ENCODE data around the gene DGCR2.

The DGCR2 gene

DNA sequence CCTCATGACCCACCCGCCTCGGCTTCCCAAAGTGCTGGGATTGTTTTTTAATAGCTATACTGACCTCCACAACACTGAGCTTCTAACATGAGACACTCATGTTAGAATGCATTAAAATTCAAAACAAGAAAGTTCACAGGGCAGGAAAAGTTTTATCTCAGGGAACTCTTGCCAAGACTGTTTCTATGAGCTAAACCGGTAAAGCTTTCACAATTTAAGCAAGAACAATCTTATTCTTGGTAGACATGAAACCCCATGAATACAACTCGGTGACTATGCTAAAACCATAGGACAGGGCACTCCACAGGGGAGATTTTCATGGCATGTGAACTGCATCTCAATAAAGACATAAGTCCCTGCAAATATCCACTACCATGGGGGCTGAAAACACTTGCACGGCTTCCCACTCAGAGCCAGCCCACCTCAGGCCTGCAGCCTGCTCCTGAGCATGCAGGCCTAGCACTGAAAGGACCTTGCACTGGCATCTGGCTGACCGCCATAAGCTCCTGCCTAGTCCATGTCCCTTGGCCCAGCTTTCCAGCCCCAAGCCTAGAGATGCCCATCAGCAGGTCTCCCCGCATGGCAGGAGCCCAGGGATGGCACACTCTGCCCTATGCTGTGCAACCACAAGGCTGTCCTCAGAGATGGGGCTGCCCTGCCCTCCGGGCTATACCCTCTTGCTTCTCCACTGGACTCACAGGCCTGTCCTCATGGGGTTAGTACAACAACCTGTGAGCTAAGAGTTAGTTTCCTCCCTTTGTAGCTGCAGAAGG lies 58.4 kb downstream of the DGCR2 start:
- no peaks in the 10 kb centered on the region for H3K9me3 ChIP-seq (ENCODE audit: control insufficient read depth, insufficient read depth, low read length)
- no peak overlapping the region for H3K9ac ChIP-seq (ENCODE audit: low read depth, low read length)
- H3K4me1 ChIP-seq (ENCODE audit: insufficient read depth, low read length): no peaks in the 10 kb centered on the region
- H3K36me3 ChIP-seq (ENCODE audit: insufficient read depth, low read length): no peaks in the 10 kb centered on the region; the same call in 1 of the 2 replicates

- H3K4me1 ChIP-seq (ENCODE audit: insufficient read depth, low read length): no peaks in the 10 kb centered on the region
- H3K36me3 ChIP-seq (ENCODE audit: insufficient read depth, low read length): no peaks in the 10 kb centered on the region; the same call in 1 of the 2 replicates
- H3K9ac ChIP-seq (ENCODE audit: low read depth, low read length): no peak overlapping the region
- no peaks in the 10 kb centered on the region for H3K9me3 ChIP-seq (ENCODE audit: control insufficient read depth, insufficient read depth, low read length)
Measured at GRCh38 chr22:19062943-19063308, 59.3 kb downstream of the DGCR2 start.

DNA sequence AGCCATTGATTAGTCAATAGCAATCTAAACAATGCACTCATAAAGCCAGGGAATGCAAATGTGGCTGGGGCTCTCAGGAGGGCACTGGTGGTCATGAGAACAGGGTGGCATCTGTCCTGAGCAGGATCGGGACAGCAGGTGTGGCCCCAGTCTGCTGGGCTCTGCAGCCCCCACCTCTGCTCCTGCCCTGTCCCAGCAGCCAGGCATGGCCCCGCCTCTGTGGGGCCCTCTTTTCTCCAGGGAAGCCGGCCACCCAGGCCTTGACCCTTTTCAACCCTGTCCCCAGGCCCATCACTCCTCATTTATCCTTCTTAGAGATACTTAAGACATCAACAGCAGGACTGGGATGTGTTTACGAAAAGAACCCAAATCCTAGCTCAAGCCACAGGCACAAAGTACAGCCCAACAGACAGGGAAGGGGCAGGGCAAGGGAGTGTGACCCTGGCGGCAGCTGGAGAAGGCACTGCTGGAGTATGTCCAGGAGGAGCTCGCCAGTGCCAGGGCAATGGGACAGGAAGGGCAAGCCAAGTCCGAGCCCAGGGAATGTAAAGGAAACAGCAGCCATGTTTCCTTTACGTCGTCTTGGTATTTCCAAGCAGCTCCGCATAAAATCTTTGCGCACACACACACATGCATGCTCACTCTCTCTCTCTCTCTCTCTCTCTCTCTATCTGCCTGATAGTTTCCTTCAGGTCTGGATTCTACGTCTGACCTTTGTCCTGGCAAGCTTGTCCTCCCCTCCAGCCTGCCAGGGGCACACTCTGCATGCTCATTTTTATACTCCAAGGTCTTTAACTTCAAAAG lies 59.9 kb downstream of the DGCR2 start:
- Histone ChIP-seq H3K4me1 (ENCODE audit: insufficient read depth, low read length) (no peaks in the 10 kb centered on the region), H3K9ac (ENCODE audit: low read depth, low read length) (no peak overlapping the region), H3K9me3 (ENCODE audit: control insufficient read depth, insufficient read depth, low read length) (no peaks in the 10 kb centered on the region), H3K36me3 (ENCODE audit: insufficient read depth, low read length) (no peaks in the 10 kb centered on the region; the same call in 1 of the 2 replicates)

DNA sequence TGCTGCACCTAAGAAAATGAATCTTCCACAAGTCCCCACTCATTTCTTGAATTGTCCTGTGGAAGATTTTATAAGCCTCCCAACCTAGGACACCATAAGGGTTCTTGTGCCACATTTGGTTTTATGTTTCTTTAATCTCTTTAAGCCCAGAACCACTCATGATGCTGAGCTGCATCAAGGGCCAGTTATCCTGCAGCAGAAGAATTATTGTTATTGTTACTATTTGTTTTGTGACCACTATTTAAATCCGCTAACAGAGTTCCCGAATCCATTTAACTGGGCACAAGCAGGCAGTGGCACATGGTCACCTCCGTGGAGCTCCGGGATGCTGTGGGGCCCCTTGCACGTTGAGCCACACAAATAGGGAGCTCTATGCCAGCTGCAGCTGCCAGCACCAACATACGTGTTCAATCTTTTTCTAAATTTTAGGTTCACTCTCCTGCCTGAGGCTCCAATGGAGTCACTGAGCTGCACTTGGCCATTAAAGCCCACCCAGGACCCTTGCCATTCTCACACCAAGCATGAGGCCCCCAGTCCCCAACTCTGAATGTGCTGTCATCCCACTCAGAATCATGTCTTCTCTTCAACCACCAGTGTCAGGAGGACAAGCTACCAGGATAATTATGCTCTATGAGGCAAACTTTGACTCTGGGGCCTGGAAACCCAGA lies 60.6 kb downstream of the DGCR2 start:
- no peak overlapping the region for H3K9ac ChIP-seq (ENCODE audit: low read depth, low read length)
- H3K4me1 ChIP-seq (ENCODE audit: insufficient read depth, low read length): no peaks in the 10 kb centered on the region
- no peaks in the 10 kb centered on the region for H3K9me3 ChIP-seq (ENCODE audit: control insufficient read depth, insufficient read depth, low read length)
- no peaks in the 10 kb centered on the region; the same call in 1 of the 2 replicates for H3K36me3 ChIP-seq (ENCODE audit: insufficient read depth, low read length)

DNA sequence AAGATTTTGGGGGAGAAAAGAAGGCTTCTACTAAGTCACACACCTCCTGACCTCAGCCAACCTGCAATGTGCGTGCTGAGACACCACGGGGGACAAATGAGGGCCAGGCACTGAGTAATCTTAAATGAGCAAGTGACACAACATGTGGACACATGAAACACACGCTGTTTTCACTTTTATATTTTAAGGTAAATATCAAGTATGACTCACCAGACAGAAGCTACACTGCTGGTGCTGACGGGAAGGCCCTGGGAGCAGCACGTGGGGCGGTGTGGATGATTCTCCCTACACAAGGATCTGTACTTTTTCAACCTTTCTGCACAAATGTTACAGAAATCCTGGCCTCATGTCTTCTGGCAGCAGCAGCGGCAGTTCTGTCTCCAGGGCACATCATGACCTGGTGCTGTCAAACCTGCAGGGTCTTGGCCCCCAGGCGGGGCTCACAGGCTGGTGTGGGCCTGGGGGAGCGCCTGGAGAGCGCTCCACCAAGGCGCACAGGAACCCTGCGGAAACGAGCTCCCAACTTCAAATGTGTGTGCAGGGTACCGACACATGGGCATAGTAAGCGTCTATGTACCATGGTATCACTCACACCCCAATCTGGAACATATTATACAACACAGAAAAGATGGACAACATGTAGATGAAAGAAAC lies 61.7 kb downstream of the DGCR2 start:
- H3K9me3 ChIP-seq (ENCODE audit: control insufficient read depth, insufficient read depth, low read length): no peaks in the 10 kb centered on the region
- H3K4me1 ChIP-seq (ENCODE audit: insufficient read depth, low read length): no peaks in the 10 kb centered on the region
- H3K9ac ChIP-seq (ENCODE audit: low read depth, low read length): no peak overlapping the region
- H3K36me3 ChIP-seq (ENCODE audit: insufficient read depth, low read length): no peaks in the 10 kb centered on the region; the same call in 1 of the 2 replicates

DNA sequence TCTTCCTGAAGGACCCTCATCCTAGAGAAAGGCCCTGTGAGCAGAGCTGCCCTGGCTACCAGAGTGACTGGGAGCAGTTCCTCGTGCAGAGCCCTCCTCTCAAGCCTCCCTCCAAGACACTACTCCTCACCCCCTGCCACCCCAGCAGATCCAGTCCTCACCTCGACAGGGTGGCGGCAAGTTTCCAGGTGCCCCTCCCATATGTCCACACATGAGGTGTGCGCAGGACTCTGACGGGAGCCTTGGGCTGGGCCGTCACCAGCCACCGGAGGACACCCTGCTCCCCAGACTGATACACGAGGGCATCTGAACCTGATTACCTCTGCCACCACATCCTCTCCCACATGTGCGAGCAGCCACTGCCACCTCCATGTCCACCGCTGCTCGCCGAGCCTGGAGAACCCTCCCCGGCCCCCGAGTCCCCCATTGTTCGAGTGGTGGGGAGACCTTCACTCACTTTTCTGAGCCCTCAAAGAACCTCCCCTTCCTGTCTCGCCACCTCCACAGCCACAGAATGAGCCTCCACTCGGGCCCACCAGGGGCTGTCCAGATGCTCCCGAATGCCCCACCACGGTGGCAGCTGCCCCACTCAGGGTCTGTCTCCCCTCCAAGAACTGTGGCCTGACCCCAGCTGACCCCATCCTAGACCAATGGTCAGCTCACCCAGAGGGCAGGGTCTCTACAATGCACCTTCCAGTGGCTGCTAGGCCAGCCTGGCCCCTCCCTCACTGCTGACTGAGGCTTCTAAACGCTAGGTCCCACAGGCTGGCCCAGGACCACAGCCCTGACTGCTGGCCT lies 62.5 kb downstream of the DGCR2 start:
- H3K4me1 ChIP-seq (ENCODE audit: insufficient read depth, low read length): no peaks in the 10 kb centered on the region
- H3K9ac ChIP-seq (ENCODE audit: low read depth, low read length): no peak overlapping the region
- no peaks in the 10 kb centered on the region; the same call in 1 of the 2 replicates for H3K36me3 ChIP-seq (ENCODE audit: insufficient read depth, low read length)
- no peaks in the 10 kb centered on the region for H3K9me3 ChIP-seq (ENCODE audit: control insufficient read depth, insufficient read depth, low read length)

DNA sequence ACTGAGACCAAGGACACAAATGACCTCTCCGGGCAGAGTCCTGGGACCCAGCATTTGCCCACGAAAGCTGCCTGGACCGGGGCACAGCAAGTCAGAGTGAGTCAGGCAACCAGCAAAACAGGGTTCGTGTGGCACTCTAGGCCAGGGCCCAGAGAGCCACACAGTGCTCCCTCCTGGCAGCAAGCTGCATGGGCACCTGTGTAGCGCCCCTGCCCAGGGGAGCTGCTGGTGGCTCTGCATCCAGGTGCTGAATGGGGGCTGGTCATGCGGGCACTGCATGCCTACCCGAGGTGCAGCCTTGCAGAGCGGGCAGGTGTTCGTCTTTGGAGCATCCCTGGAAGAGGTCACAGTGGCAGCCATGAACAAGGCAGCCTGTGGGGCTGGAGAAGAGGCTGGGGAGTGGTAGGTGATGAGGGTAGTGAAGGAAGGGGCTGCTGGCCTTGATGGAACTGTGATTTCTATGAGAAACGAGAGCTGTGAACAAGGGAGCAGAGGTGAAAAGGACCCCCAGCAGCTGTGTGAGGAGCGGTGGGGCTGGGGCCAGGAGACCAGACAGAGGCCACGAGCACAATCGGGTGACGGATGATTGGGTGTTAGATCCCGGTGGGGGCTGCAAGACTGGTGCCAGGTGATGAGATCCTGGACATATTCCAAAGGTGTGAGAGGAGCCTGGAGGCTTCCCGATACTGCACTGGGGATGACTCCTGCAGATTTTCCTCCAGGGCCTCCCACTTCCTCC lies 63.3 kb downstream of the DGCR2 start:
- Histone ChIP-seq H3K36me3 (ENCODE audit: insufficient read depth, low read length) (no peaks in the 10 kb centered on the region; the same call in 1 of the 2 replicates), H3K4me1 (ENCODE audit: insufficient read depth, low read length) (no peaks in the 10 kb centered on the region), H3K9ac (ENCODE audit: low read depth, low read length) (no peak overlapping the region), H3K9me3 (ENCODE audit: control insufficient read depth, insufficient read depth, low read length) (no peaks in the 10 kb centered on the region)

- Histone ChIP-seq H3K9me3 (ENCODE audit: control insufficient read depth, insufficient read depth, low read length) (no peaks in the 10 kb centered on the region), H3K9ac (ENCODE audit: low read depth, low read length) (no peak overlapping the region), H3K36me3 (ENCODE audit: insufficient read depth, low read length) (no peaks in the 10 kb centered on the region; the same call in 1 of the 2 replicates), H3K4me1 (ENCODE audit: insufficient read depth, low read length) (no peaks in the 10 kb centered on the region)
Measured at GRCh38 chr22:19057999-19058491, 64.2 kb downstream of the DGCR2 start.

GRCh38 chr22:19057539-19057938 lies 64.7 kb downstream of the DGCR2 start:
- no peaks in the 10 kb centered on the region for H3K4me1 ChIP-seq (ENCODE audit: insufficient read depth, low read length)
- H3K9ac ChIP-seq (ENCODE audit: low read depth, low read length): no peak overlapping the region
- H3K36me3 ChIP-seq (ENCODE audit: insufficient read depth, low read length): no peaks in the 10 kb centered on the region; the same call in none of the 2 replicates
- H3K9me3 ChIP-seq (ENCODE audit: control insufficient read depth, insufficient read depth, low read length): no peaks in the 10 kb centered on the region

DNA sequence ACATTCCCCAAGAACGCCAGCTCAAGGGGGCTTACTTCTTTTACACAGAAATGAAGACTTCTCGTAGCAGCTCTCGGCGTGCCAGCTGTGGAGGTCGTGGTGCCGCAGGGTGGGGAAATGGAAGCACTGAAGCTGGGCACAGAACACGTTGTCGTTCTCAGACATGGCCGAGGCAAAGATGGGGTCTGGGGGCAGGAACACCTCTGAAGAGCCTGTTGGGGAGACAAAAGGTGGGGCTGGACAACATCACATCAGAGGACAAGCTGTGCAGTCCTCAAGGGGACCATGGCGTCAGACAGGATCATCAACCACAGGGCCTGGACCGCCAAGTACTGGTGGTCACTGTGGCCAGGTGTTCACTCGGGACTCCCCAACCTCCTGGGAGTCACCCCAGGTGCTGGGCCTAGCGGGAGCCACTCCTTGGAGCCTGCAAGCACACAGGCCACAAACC lies 65.2 kb downstream of the DGCR2 start:
- H3K9ac ChIP-seq (ENCODE audit: low read depth, low read length): no peak overlapping the region

DNA sequence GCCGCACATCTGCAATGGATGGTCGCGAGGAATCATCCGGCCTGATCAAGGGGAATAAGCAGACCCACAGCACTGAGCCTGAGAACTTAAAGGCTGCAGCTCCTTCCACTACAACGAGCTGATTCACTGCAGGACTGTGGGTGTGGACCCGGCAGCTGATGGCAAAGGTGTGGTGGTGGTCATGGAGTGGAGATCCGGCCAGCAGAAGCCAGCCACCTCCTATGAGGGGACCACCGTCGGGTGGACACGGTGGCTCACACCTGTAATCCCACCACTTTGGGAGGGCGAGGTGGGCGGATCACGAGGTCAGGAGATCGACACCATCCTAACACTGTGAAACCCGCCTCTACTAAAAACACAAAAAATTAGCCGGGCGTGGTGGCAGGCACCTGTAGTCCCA lies 66.4 kb downstream of the DGCR2 start:
- Histone ChIP-seq H3K4me1 (ENCODE audit: insufficient read depth, low read length) (no peaks in the 10 kb centered on the region), H3K36me3 (ENCODE audit: insufficient read depth, low read length) (no peaks in the 10 kb centered on the region; the same call in none of the 2 replicates), H3K9me3 (ENCODE audit: control insufficient read depth, insufficient read depth, low read length) (no peaks in the 10 kb centered on the region), H3K9ac (ENCODE audit: low read depth, low read length) (no peak overlapping the region)

More for the DNA sequence above, 65.2 kb downstream of the DGCR2 start:
- Histone ChIP-seq H3K9me3 (ENCODE audit: control insufficient read depth, insufficient read depth, low read length) (no peaks in the 10 kb centered on the region), H3K4me1 (ENCODE audit: insufficient read depth, low read length) (no peaks in the 10 kb centered on the region), H3K36me3 (ENCODE audit: insufficient read depth, low read length) (no peaks in the 10 kb centered on the region; the same call in none of the 2 replicates)

GRCh38 chr22:19052941-19053541 lies 69.2 kb downstream of the DGCR2 start:
- no peaks in the 10 kb centered on the region for H3K9me3 ChIP-seq (ENCODE audit: control insufficient read depth, insufficient read depth, low read length)
- H3K9ac ChIP-seq (ENCODE audit: low read depth, low read length): no peak overlapping the region
- H3K36me3 ChIP-seq (ENCODE audit: insufficient read depth, low read length): peaks cover 9% of the 10 kb centered on the region
- no peaks in the 10 kb centered on the region for H3K4me1 ChIP-seq (ENCODE audit: insufficient read depth, low read length)

All from ES-I3 (cell line).